ENCODE data around the gene BEAN1. TPM values are rescaled to one million over a fixed set of nuclear protein-coding genes. Genes with fewer than 3 reads are reported as not detected.
A peak's percentile ranks its signal among the peaks of the same experiment; 100 is the strongest.

BEAN1 gene
- polyA plus RNA-seq, 1 donor, result 1.6 TPM

DNA sequence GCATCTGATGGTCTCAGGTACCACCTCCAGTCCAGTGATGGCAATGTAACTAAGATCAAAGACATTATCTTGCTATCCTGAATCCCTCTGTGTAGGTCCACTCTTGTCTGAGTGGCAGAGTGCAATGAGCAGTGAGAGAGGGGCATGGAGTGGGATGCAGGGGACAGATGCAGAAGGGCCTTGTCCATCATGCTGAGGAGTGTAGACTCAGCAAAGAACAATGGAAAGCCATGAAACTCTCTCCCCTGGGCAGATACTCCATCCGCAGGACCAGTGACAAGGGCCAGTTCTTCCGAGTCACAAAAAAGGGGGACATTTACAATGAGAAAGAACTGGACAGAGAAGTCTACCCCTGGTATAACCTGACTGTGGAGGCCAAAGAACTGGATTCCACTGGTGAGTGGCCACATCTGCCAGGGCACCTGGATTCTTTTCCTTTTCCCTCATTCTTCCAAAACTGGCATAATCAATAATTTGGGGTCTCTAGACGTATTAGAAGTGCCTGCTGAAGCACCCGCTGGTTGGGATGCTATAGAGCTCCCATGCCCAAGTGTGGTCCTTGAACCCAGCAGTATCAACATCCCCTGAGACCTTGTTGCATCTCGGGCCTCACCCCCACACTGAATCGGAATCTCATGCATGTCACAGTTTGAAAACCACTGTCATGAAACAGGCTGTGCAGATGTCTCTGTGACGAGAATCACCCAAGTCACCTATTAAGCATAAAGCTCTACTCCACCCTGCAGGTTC, 31.1 kb upstream of the BEAN1 start:
- no peak for DNase-seq (ENCODE audit: low read depth)

DNA sequence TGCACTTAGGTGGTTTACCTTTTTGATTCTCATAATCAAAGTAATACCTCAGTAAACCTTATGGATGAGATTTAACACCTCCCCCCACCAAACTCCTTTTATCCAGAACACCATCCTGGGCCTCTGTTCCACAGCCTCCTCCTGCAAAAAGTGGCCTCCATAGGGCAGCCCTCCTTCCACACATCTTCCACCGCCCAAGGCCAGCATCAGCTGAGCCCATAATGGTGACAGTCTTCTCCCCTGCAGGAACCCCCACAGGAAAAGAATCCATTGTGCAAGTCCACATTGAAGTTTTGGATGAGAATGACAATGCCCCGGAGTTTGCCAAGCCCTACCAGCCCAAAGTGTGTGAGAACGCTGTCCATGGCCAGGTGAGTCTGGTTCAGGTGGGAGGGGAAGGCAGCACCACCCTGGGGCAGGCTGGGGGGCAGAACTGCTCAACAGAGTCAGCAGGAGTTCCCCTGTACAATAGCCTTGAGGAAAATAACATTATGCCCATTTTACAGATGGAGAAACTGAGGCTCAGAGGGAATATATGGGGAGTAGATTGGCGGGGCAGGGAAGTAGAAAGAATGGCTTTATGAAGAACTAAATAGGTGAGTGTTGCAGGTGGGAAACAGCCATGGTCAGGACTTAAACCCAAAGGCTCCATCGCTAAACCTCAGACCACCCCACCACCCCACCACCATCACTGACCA, 29.2 kb upstream of the BEAN1 start:
- DNase-seq (ENCODE audit: low read depth), result no peak

DNA sequence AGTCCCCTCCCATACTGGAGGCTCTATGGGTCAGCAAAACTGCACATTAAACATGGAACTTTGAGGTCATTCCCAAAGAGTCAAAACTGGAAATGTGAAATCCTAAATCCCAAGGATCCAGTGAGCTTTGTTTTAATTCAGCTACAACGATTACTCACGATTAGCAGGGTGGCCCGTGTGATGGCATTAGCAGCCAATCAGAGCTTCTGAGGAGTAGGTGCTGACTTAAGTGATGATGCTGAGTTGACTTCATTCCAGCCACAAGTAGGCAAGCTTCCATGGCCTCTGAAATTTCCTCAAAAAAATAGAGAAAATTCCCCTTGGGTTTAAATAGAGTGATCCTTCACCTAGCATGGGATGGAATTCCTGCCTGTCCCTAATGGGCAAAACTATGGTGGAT, 28.1 kb upstream of the BEAN1 start:
- DNase-seq (ENCODE audit: low read depth), result no peak

- DNase-seq (ENCODE audit: low read depth), result no peak
These were observed 27.2 kb upstream of the BEAN1 start for GRCh38 chr16:66399930-66400329.

DNA sequence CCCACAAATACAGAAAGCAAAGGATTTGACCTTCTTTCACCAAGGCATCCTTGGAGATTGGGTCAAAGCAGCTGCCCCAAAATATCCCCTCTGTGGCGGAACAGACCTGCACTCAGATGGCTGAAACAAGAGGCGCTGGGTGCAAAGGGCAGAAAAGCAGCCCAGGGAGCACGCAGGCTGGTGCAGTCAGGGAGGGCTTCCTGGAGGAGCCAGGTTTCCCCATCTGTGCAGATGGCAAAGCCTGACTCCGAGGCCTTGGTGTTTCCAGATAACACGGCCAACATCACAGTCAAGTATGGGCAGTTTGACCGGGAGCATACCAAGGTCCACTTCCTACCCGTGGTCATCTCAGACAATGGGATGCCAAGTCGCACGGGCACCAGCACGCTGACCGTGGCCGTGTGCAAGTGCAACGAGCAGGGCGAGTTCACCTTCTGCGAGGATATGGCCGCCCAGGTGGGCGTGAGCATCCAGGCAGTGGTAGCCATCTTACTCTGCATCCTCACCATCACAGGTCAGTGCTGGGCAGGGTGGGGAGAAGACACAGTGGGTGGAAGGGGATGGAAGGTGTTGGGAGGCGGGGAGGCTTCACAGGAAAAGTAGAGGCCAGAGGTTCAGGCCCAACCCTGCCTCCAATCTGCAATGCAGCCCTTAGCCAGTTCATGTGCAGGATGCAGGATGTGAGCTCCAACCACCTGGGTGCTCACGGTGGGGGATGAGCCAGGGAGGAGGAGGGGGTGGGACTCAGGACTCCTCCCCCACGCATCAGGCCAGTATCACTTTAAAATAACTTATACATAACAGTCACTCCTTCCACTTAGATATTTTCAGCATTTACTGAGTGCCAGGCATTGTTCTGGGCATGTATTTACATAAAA, 26.4 kb upstream of the BEAN1 start:
- DNase-seq (ENCODE audit: low read depth), result no peak

- no peak for DNase-seq (ENCODE audit: low read depth)
These were observed 25.5 kb upstream of the BEAN1 start for GRCh38 chr16:66401610-66402009.

DNA sequence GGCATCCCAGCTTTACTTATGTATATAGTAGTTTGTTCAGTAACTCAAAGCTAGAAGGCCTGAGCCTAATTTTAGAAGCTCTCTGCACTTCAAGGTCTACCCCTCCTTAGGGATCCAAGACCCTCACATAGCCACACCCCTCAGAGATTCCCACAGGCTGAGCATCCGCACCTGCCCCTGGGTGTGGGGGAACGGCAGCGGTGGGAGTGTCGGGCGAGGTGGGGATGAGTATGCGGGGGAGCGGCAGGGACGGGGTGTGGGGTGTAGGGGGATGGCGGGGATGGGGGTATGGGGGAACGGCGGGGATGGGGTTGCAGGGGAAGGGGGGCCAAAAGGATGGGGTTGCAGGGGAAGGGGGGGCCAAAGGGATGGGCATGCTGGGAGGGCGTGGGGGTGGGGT, 24.9 kb upstream of the BEAN1 start:
- DNase-seq (ENCODE audit: low read depth), result no peak

GRCh38 chr16:66402591-66403230, 24.4 kb upstream of the BEAN1 start:
- no peak for DNase-seq (ENCODE audit: low read depth)

DNA sequence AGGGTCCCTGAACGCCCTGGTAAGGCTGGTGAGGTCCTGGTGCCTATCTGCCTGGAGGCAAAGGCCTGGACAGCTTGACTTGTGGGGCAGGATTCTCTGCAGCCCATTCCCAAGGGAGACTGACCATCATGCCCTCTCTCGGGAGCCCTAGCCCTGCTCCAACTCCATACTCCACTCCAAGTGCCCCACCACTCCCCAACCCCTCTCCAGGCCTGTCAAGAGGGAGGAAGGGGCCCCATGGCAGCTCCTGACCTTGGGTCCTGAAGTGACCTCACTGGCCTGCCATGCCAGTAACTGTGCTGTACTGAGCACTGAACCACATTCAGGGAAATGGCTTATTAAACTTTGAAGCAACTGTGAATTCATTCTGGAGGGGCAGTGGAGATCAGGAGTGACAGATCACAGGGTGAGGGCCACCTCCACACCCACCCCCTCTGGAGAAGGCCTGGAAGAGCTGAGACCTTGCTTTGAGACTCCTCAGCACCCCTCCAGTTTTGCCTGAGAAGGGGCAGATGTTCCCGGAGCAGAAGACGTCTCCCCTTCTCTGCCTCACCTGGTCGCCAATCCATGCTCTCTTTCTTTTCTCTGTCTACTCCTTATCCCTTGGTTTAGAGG, 23.5 kb upstream of the BEAN1 start:
- no peak for DNase-seq (ENCODE audit: low read depth)

GRCh38 chr16:66405057-66405783, 21.9 kb upstream of the BEAN1 start:
- DNase-seq (ENCODE audit: low read depth), result no peak

- no peak for DNase-seq (ENCODE audit: low read depth)
These were observed 20.4 kb upstream of the BEAN1 start for GRCh38 chr16:66406534-66407221.

GRCh38 chr16:66408163-66409048, 18.7 kb upstream of the BEAN1 start:
- peak; percentile 29 for DNase-seq (ENCODE audit: low read depth)

DNA sequence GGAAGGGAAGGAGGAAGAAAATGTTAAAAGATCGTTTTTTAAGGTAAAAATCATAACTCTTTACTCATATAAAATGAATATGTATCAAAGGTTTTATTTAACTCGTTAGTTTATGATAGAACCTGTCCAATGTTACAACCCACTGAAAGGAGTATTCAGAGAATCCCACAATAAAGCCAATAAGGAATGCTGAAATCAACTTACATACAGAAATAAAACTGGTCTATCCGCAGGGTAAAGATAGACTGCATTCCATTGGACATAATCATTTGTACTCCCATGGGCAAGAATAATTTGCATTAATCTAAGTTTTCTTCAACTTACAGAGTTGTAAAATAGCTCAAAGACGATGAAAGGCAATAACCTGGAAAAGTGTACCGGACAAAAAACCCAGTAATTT, 17.9 kb upstream of the BEAN1 start:
- no peak for DNase-seq (ENCODE audit: low read depth)

DNA sequence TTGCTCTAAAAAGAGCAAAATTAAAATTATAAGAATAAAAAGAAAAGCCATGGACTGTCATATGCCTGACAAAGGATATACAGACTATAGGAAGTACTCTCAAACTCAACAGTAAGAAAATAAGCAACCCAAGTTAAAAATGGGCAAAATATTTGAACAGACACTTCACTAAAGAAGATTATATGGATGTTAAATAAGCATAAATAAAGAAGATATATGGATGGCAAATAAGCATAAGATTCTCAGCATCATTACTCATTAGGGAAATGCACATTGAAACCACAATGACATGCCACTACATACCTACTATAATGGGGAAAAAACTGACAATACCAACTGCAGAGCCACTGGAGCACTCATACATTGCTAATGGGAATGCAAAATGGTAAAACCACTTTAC, 14.9 kb upstream of the BEAN1 start:
- no peak for DNase-seq (ENCODE audit: low read depth)

- no peak for DNase-seq (ENCODE audit: low read depth)
These were observed 12.2 kb upstream of the BEAN1 start for GRCh38 chr16:66414891-66415290.

- DNase-seq (ENCODE audit: low read depth), result no peak
These were observed 11.0 kb upstream of the BEAN1 start for GRCh38 chr16:66416136-66416535.

DNA sequence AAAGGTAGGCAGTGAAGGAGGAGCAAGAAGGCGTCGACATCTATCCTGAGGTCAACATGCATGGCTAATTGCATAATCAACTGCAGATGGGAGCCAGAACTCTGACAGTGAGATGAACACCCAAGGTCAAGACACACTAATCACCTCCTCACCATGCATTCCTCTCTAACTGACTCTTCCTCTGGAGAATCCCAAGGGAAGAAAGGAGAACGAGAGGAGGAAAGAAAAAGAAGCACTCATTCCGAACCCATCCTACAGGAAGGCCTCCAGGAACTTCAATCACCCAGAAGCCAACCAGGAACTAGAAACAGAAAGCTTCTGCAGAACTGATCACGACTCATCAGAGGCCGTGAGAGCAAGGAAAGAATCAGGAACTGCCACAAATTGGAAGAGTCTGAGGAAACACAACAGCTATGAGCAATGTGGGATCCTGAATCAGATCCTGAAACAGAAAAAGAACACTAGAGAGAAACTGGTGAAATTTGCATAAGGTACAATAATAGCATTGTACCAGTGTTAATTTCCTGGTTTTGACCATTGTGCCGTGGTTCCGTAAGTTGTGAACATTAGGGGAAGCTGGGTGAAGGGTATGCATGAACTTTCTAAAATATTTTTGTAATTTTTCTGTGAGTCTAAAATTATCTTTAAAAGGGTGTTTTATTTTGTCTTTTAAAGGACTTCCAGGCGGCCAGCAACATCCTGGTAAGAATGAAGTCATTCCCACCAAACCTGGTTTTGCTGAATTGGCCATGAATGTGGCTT, 10.0 kb upstream of the BEAN1 start:
- DNase-seq (ENCODE audit: low read depth), result no peak

GRCh38 chr16:66418165-66418962, 8.7 kb upstream of the BEAN1 start:
- DNase-seq (ENCODE audit: low read depth), result no peak

Data from forelimb muscle (tissue), 1 donor.